Lower leg skin (tissue), 4 donors: ENCODE results near the gene RAB43. TPM values are rescaled to one million over a fixed set of nuclear protein-coding genes. Genes with fewer than 3 reads are reported as not detected.

Experiments
- DNase-seq, 2 donors: peaks; one replicate each; pipeline ENCODE4 v3.0.0-alpha.2; 2019; ENCODE audit warnings: low spot score in 2 of 2
- H3K4me3 ChIP-seq: fragments of 200-600 bp; sonication (generic); 2 replicates; pipeline ENCODE4 v1.5.1; 2017; ENCODE audit warnings: mild to moderate bottlenecking, low read depth; ENCODE audit not compliant: poor library complexity, severe bottlenecking
- POLR2A ChIP-seq, 2 donors: fragments of 450-650 bp; IDR thresholded peaks; one replicate each; pipeline ENCODE4 v1.6.1; 2016 to 2017; ENCODE audit warnings: antibody characterized with exemption in 2 of 2, mild to moderate bottlenecking in 1 of 2, moderate library complexity in 1 of 2
- WGBS, 2 donors: methylation state at CpG; one replicate each; pipeline ENCODE4 v1.1.5; 2018; 5-methylcytosine and 5-hydroxymethylcytosine counted together
- intact Hi-C: fragments of 100-400 bp; cut with DNase I; formaldehyde crosslinking; loops from one replicate; pipeline ENCODE4 v1.15.0; 2023; ENCODE audit warnings: low total_unique reads
- total RNA-seq, 4 donors: library from RNA; depleted of rRNA; stranded (reverse); fragments of >200 nt; gene quantifications; one replicate each; pipeline ENCODE4 v1.1.0, GENCODE V29; 2016
- TF ChIP-seq, protein P1 (sequence below), 3 donors: fragments of 450-650 bp; IDR thresholded peaks; one replicate each; pipeline ENCODE4 v1.5.1; 2016; ENCODE audit warnings: antibody characterized with exemption in 3 of 3, mild to moderate bottlenecking in 3 of 3, moderate library complexity in 2 of 3

Gene RAB43
- total RNA-seq, 4 donors from 2014 or later = 5.4 to 12.1 (median 11.2) TPM

DNA sequence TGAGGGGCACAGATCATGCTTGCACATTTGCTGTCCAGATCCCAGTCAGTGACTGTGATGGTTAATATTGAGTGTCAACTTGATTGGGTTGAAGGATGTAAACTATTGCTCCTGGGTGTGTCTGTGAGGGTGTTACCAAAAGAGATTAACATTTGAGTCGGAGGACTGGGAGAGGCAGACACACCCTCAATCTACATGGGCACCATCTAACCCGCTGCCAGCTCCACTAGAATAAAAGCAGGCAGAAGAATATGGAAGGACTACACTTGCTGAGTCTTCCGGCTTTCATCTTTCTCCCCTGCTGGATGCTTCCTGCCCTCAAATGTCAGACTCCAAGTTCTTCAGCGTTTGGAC is 55.9 kb downstream of the RAB43 start:
- H3K4me3 ChIP-seq = no peak overlapping the region
- TF ChIP-seq, protein P1, sequence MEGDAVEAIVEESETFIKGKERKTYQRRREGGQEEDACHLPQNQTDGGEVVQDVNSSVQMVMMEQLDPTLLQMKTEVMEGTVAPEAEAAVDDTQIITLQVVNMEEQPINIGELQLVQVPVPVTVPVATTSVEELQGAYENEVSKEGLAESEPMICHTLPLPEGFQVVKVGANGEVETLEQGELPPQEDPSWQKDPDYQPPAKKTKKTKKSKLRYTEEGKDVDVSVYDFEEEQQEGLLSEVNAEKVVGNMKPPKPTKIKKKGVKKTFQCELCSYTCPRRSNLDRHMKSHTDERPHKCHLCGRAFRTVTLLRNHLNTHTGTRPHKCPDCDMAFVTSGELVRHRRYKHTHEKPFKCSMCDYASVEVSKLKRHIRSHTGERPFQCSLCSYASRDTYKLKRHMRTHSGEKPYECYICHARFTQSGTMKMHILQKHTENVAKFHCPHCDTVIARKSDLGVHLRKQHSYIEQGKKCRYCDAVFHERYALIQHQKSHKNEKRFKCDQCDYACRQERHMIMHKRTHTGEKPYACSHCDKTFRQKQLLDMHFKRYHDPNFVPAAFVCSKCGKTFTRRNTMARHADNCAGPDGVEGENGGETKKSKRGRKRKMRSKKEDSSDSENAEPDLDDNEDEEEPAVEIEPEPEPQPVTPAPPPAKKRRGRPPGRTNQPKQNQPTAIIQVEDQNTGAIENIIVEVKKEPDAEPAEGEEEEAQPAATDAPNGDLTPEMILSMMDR (IDR thresholded peaks at IDR 0.05) = no peak
- no peak for TF ChIP-seq POLR2A (IDR thresholded peaks at IDR 0.05)
- 62 to 73% methylated on average over 4 of the region's 4 CpGs for WGBS, 2 donors
- no peak for DNase-seq
- intact Hi-C loops = no loop called here

- TF ChIP-seq, protein P1 (IDR thresholded peaks at IDR 0.05) = no peak
- TF ChIP-seq POLR2A (IDR thresholded peaks at IDR 0.05) = no peak
- no peak overlapping the region for H3K4me3 ChIP-seq
- no peak for DNase-seq
- 86 to 93% methylated on average over 14 of the region's 14 CpGs for WGBS, 2 donors
- intact Hi-C loops = no loop called here
Measured at GRCh38 chr3:129065016-129065719, 56.4 kb downstream of the RAB43 start.

- TF ChIP-seq, protein P1 (IDR thresholded peaks at IDR 0.05) = no peak
- TF ChIP-seq POLR2A (IDR thresholded peaks at IDR 0.05) = no peak
- intact Hi-C loops = no loop called here
- 64 to 79% methylated on average over 13 to 15 of the region's 15 CpGs for WGBS, 2 donors
- H3K4me3 ChIP-seq = no peak overlapping the region
- no peak for DNase-seq
Measured at GRCh38 chr3:129063841-129064482, 57.6 kb downstream of the RAB43 start.

GRCh38 chr3:129063091-129063640 is 58.4 kb downstream of the RAB43 start:
- intact Hi-C loops = no loop called here
- H3K4me3 ChIP-seq = no peak overlapping the region
- no peak for DNase-seq
- 87% methylated on average over 10 of the region's 10 CpGs for WGBS, 2 donors
- no peak for TF ChIP-seq POLR2A (IDR thresholded peaks at IDR 0.05)
- TF ChIP-seq, protein P1 (IDR thresholded peaks at IDR 0.05) = no peak

- no peak for DNase-seq
- intact Hi-C loops = no loop called here
- WGBS, 2 donors = 86 to 90% methylated on average over 24 to 32 of the region's 32 CpGs
- H3K4me3 ChIP-seq = no peak overlapping the region
- no peak for TF ChIP-seq POLR2A (IDR thresholded peaks at IDR 0.05)
- TF ChIP-seq, protein P1 (IDR thresholded peaks at IDR 0.05) = no peak
Measured at GRCh38 chr3:129061888-129062834, 59.4 kb downstream of the RAB43 start.
